ENCODE measurements around the gene FOXP1. TPM values are rescaled to one million over a fixed set of nuclear protein-coding genes. Genes with fewer than 3 reads are reported as not detected.

Gene FOXP1
- polyA plus RNA-seq, 4 donors: 4.9 to 66.5 (median 15.3) TPM

DNA sequence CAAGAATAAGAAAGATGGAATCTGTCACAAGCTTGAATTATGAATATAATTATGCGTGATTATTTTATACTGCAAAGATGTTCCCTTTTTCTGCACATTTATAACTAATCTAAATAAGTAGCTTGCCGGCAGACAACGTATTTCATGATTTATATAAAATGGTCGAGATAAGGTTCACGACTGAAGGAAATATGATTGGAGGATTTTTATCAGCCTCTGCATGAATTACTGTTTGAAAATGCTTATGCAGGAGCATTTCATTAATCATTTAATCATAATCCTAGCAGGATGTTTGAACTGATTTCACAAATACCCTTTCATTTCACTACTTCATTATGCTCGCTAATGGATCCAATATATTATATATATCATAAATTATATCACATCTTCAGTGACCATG is 580.0 kb downstream of the FOXP1 start:
- Histone ChIP-seq H3K27ac (ENCODE audit: low read depth in 1 of 3, low read length in 2 of 3) (no peak overlapping the region), H3K27me3 (ENCODE audit: control insufficient read depth in 3 of 3, insufficient read depth in 3 of 3, low read length in 3 of 3) (no peaks in the 10 kb centered on the region), H3K4me1 (ENCODE audit: control insufficient read depth in 3 of 3, insufficient read depth in 2 of 3, low read depth in 1 of 3, low read length in 2 of 3) (no peaks in the 10 kb centered on the region), H3K4me3 (ENCODE audit: low read depth in 1 of 3, low read length in 3 of 3) (no peak overlapping the region), H3K36me3 (ENCODE audit: control insufficient read depth in 3 of 3, insufficient read depth in 2 of 3, low read depth in 1 of 3, low read length in 3 of 3) (peaks cover 3 to 12% (median 7%) of the 10 kb centered on the region in 3 donors), H3K9me3 (ENCODE audit: control insufficient read depth in 2 of 2, insufficient read depth in 1 of 2, low read depth in 1 of 2, low read length in 1 of 2) (no peaks in the 10 kb centered on the region)
- 56 to 74% (median 73%) methylated on average over 6 of the region's 6 CpGs for WGBS, 3 donors
- no peak for DNase-seq
- no peak for FAIRE-seq

DNA sequence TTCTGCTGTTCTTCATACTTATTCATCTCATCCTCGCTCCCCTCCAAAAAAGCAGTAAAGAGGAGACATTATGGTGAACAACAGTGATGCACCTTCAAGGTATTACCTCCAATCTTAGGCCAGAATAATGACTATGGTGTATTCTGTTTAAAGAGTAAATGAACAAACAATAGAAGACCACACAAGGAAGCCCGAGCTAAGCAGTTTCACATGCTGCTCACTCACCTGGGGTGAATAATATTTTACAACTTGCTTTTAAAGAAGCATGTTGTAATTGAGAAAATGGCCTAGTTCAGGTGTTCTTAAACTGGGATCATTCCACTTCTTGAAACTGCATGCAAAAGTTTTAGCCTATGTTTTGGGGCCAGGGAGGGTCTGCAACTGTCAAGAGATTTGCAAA is 581.2 kb downstream of the FOXP1 start:
- Histone ChIP-seq H3K4me1 (ENCODE audit: control insufficient read depth in 3 of 3, insufficient read depth in 2 of 3, low read depth in 1 of 3, low read length in 2 of 3) (no peaks in the 10 kb centered on the region), H3K36me3 (ENCODE audit: control insufficient read depth in 3 of 3, insufficient read depth in 2 of 3, low read depth in 1 of 3, low read length in 3 of 3) (peaks cover 0 to 15% (median 7%) of the 10 kb centered on the region in 3 donors), H3K9me3 (ENCODE audit: control insufficient read depth in 2 of 2, insufficient read depth in 1 of 2, low read depth in 1 of 2, low read length in 1 of 2) (no peaks in the 10 kb centered on the region), H3K27ac (ENCODE audit: low read depth in 1 of 3, low read length in 2 of 3) (no peak overlapping the region), H3K4me3 (ENCODE audit: low read depth in 1 of 3, low read length in 3 of 3) (no peak overlapping the region), H3K27me3 (ENCODE audit: control insufficient read depth in 3 of 3, insufficient read depth in 3 of 3, low read length in 3 of 3) (no peaks in the 10 kb centered on the region)
- DNase-seq: no peak
- no peak for FAIRE-seq
- WGBS, 3 donors: 87 to 97% (median 89%) methylated on average over 2 of the region's 2 CpGs

DNA sequence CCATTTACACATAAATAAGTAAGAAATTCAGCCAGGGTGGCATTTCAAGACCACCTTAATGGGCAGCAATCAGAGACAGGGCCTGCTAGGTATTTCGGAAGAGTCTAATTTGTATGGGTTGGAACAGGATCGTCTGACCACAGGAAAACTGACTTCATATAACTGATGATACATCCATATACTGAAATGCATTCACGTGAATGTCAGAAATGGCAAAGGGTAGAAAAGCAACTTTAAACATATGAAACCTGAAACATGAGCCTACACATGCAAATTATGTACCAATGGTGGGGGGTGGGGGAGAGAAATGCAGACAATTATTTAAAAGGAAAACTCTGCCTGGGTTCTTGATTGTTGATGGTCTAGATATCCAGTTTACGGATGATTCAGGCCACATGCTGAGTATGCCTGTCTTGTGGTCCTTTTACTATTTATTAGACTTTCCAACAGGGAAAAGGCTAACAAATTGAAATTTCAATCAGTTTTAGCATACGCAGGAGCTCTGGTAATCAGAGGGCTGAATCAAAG is 582.2 kb downstream of the FOXP1 start:
- DNase-seq (no peak), FAIRE-seq (no peak)
- Histone ChIP-seq H3K9me3 (ENCODE audit: control insufficient read depth in 2 of 2, insufficient read depth in 1 of 2, low read depth in 1 of 2, low read length in 1 of 2) (no peaks in the 10 kb centered on the region), H3K36me3 (ENCODE audit: control insufficient read depth in 3 of 3, insufficient read depth in 2 of 3, low read depth in 1 of 3, low read length in 3 of 3) (peaks cover 0 to 18% (median 7%) of the 10 kb centered on the region in 3 donors), H3K27ac (ENCODE audit: low read depth in 1 of 3, low read length in 2 of 3) (no peak overlapping the region), H3K4me3 (ENCODE audit: low read depth in 1 of 3, low read length in 3 of 3) (no peak overlapping the region), H3K27me3 (ENCODE audit: control insufficient read depth in 3 of 3, insufficient read depth in 3 of 3, low read length in 3 of 3) (no peaks in the 10 kb centered on the region), H3K4me1 (ENCODE audit: control insufficient read depth in 3 of 3, insufficient read depth in 2 of 3, low read depth in 1 of 3, low read length in 2 of 3) (no peaks in the 10 kb centered on the region)
- 89 to 91% (median 90%) methylated on average over 5 of the region's 5 CpGs for WGBS, 3 donors

DNA sequence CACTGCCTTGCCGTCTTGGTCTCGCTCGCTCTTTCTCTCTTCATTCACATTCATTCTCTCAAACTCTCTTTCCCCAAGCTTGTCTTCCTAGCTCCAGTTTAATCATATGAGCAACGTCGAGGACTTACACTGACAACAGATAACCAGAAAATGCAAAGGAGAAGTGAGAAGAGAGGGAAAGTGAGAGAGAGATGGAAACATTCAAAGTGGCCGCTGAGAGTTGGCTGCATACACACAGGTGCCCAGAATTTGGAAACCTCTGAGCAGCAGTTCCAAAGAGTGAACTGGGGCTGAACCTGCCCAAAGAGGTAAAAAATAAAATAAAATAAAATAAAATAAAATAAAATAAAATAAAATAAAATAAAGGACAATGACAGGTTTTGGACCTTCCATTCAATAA is 583.0 kb downstream of the FOXP1 start:
- Histone ChIP-seq H3K4me1 (ENCODE audit: control insufficient read depth in 3 of 3, insufficient read depth in 2 of 3, low read depth in 1 of 3, low read length in 2 of 3) (no peaks in the 10 kb centered on the region), H3K4me3 (ENCODE audit: low read depth in 1 of 3, low read length in 3 of 3) (no peak overlapping the region), H3K9me3 (ENCODE audit: control insufficient read depth in 2 of 2, insufficient read depth in 1 of 2, low read depth in 1 of 2, low read length in 1 of 2) (no peaks in the 10 kb centered on the region), H3K36me3 (ENCODE audit: control insufficient read depth in 3 of 3, insufficient read depth in 2 of 3, low read depth in 1 of 3, low read length in 3 of 3) (peaks cover 4 to 21% (median 7%) of the 10 kb centered on the region in 3 donors), H3K27ac (ENCODE audit: low read depth in 1 of 3, low read length in 2 of 3) (no peak overlapping the region), H3K27me3 (ENCODE audit: control insufficient read depth in 3 of 3, insufficient read depth in 3 of 3, low read length in 3 of 3) (no peaks in the 10 kb centered on the region)
- WGBS, 3 donors: 89 to 91% (median 89%) methylated on average over 6 of the region's 6 CpGs
- FAIRE-seq: no peak
- DNase-seq: no peak

DNA sequence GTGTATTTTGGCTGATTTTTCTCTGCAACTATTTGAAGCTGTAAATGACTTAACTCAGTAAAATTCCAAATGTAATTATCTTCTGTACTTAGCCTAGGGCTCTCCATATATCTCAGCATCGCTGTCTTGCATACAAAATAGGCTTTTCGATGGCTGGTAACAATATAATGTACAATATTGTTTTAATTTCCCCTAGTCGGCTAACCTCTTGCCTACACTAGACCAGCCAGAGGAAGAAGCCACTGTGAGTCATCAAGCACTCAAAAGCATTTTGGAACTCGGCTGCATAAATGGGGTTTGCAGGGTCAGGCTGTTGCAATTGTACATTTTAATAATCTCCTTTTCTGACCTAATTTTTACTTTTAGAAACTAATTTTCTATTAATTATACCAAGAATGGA is 583.8 kb downstream of the FOXP1 start:
- no peak for FAIRE-seq
- Histone ChIP-seq H3K4me3 (ENCODE audit: low read depth in 1 of 3, low read length in 3 of 3) (no peak overlapping the region), H3K4me1 (ENCODE audit: control insufficient read depth in 3 of 3, insufficient read depth in 2 of 3, low read depth in 1 of 3, low read length in 2 of 3) (no peaks in the 10 kb centered on the region), H3K36me3 (ENCODE audit: control insufficient read depth in 3 of 3, insufficient read depth in 2 of 3, low read depth in 1 of 3, low read length in 3 of 3) (peaks cover 5 to 24% (median 7%) of the 10 kb centered on the region in 3 donors), H3K27me3 (ENCODE audit: control insufficient read depth in 3 of 3, insufficient read depth in 3 of 3, low read length in 3 of 3) (no peaks in the 10 kb centered on the region), H3K27ac (ENCODE audit: low read depth in 1 of 3, low read length in 2 of 3) (no peak overlapping the region), H3K9me3 (ENCODE audit: control insufficient read depth in 2 of 2, insufficient read depth in 1 of 2, low read depth in 1 of 2, low read length in 1 of 2) (no peaks in the 10 kb centered on the region)
- no peak for DNase-seq
- WGBS, 3 donors: 62 to 76% (median 72%) methylated on average over 4 of the region's 4 CpGs

DNA sequence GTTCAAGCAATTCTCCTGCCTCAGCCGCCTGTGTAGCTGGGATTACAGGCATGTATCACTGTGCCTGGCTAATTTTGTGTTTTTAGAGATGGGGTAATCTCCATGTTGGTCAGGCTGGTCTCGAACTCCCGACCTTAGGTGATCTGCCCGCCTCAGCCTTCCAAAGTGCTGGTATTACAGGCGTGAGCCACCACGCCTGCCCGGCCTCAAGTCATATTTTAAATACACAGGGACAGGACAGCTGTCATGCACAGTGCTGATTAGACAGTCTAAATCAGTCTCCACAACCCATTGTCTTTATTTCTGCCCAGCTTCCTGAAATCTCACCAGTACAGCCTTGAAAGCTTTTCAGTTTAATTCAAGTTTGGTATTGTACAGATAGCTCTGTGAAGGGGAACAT is 587.4 kb downstream of the FOXP1 start:
- H3K4me1 ChIP-seq (ENCODE audit: control insufficient read depth in 3 of 3, insufficient read depth in 2 of 3, low read depth in 1 of 3, low read length in 2 of 3): no peaks in the 10 kb centered on the region
- H3K27me3 ChIP-seq (ENCODE audit: control insufficient read depth in 3 of 3, insufficient read depth in 3 of 3, low read length in 3 of 3): no peaks in the 10 kb centered on the region
- H3K36me3 ChIP-seq (ENCODE audit: control insufficient read depth in 3 of 3, insufficient read depth in 2 of 3, low read depth in 1 of 3, low read length in 3 of 3): peaks cover 8 to 42% (median 9%) of the 10 kb centered on the region in 3 donors
- no peak overlapping the region for H3K27ac ChIP-seq (ENCODE audit: low read depth in 1 of 3, low read length in 2 of 3)
- DNase-seq (no peak), FAIRE-seq (no peak)
- WGBS, 3 donors: 96 to 98% (median 98%) methylated on average over 7 of the region's 7 CpGs
- no peak overlapping the region for H3K4me3 ChIP-seq (ENCODE audit: low read depth in 1 of 3, low read length in 3 of 3)
- H3K9me3 ChIP-seq (ENCODE audit: control insufficient read depth in 2 of 2, insufficient read depth in 1 of 2, low read depth in 1 of 2, low read length in 1 of 2): no peaks in the 10 kb centered on the region

DNA sequence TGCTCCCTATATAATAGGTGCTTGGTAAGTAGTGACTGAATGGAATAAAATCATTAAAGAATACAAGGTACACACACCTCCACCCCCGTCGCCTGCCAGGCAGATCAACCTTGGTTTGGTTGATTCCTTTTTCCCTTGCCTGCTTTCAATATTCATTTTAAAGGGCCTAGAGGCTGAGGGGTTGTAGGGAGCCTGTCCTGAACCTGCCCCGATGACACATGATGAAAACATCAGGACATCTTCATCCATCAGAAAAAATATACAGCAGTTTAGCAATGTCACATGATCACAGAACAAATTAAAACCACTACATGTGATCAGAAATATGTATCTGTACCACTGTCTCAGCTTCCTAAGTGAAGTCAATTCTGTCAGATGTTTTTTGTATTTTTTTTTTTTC is 588.9 kb downstream of the FOXP1 start:
- Histone ChIP-seq H3K36me3 (ENCODE audit: control insufficient read depth in 3 of 3, insufficient read depth in 2 of 3, low read depth in 1 of 3, low read length in 3 of 3) (peaks cover 7 to 35% (median 8%) of the 10 kb centered on the region in 3 donors), H3K9me3 (ENCODE audit: control insufficient read depth in 2 of 2, insufficient read depth in 1 of 2, low read depth in 1 of 2, low read length in 1 of 2) (no peaks in the 10 kb centered on the region), H3K4me3 (ENCODE audit: low read depth in 1 of 3, low read length in 3 of 3) (no peak overlapping the region), H3K4me1 (ENCODE audit: control insufficient read depth in 3 of 3, insufficient read depth in 2 of 3, low read depth in 1 of 3, low read length in 2 of 3) (peaks cover 0 to 3% (median 0%) of the 10 kb centered on the region in 3 donors), H3K27ac (ENCODE audit: low read depth in 1 of 3, low read length in 2 of 3) (no peak overlapping the region), H3K27me3 (ENCODE audit: control insufficient read depth in 3 of 3, insufficient read depth in 3 of 3, low read length in 3 of 3) (no peaks in the 10 kb centered on the region)
- FAIRE-seq (no peak), DNase-seq (no peak)
- 94 to 97% (median 94%) methylated on average over 3 of the region's 3 CpGs for WGBS, 3 donors

DNA sequence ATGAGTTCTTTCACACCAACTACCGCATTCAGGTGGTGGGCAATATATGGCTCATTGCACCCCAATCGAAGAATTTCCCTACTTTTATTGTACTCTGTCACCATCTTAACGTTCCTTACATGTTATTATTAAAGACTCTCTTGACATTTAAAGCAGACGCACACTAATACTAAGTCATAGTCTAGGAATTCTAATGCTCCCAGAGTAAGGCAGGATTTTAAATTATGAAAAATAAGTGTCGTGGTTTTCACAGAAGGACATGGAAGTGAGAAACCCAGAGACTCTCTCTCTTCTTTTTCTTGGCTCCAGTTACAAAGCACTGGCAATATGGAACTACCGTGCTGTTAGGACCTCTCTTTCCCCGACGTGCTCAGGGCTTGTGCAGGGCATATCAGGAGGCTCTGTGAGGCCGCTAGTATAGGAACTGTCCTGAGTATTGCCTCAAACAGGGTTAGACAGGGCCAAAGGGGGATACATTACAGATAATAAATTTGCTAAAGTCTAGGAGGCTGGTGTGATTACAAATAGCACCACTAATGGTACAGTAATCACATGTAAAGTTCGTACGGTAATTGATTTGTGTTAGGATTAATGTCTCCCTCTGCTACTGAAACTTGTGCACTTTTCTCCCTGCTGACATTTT is 590.8 kb downstream of the FOXP1 start:
- FAIRE-seq (no peak), DNase-seq (no peak)
- peaks cover 0 to 3% (median 0%) of the 10 kb centered on the region in 3 donors for H3K4me1 ChIP-seq (ENCODE audit: control insufficient read depth in 3 of 3, insufficient read depth in 2 of 3, low read depth in 1 of 3, low read length in 2 of 3)
- peaks cover 8 to 31% (median 9%) of the 10 kb centered on the region in 3 donors for H3K36me3 ChIP-seq (ENCODE audit: control insufficient read depth in 3 of 3, insufficient read depth in 2 of 3, low read depth in 1 of 3, low read length in 3 of 3)
- H3K27me3 ChIP-seq (ENCODE audit: control insufficient read depth in 3 of 3, insufficient read depth in 3 of 3, low read length in 3 of 3): no peaks in the 10 kb centered on the region
- 92 to 96% (median 95%) methylated on average over 11 of the region's 11 CpGs for WGBS, 3 donors
- H3K4me3 ChIP-seq (ENCODE audit: low read depth in 1 of 3, low read length in 3 of 3): no peak overlapping the region
- no peak overlapping the region for H3K27ac ChIP-seq (ENCODE audit: low read depth in 1 of 3, low read length in 2 of 3)
- no peaks in the 10 kb centered on the region for H3K9me3 ChIP-seq (ENCODE audit: control insufficient read depth in 2 of 2, insufficient read depth in 1 of 2, low read depth in 1 of 2, low read length in 1 of 2)

DNA sequence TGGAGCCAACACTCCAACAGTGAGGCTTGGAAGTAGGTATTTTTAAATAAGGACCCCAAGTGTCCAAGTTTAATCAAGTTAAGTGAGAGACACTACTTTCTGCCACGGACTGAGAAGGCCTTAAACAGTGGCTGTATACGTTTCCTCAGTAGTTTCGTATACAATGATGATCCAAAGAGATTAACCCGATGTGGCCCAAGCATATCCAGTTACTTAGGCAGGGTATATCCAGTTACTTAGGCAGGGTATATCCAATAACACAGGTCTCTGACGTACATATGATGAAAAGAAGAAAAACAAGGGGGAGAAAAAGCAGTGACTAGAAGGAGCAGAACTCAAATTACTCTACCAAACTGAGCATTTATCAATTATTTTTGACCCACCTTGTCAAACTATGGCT is 591.4 kb downstream of the FOXP1 start:
- DNase-seq (no peak), FAIRE-seq (no peak)
- H3K36me3 ChIP-seq (ENCODE audit: control insufficient read depth in 3 of 3, insufficient read depth in 2 of 3, low read depth in 1 of 3, low read length in 3 of 3): peaks cover 10 to 31% (median 12%) of the 10 kb centered on the region in 3 donors
- H3K4me1 ChIP-seq (ENCODE audit: control insufficient read depth in 3 of 3, insufficient read depth in 2 of 3, low read depth in 1 of 3, low read length in 2 of 3): peaks cover 0 to 3% (median 0%) of the 10 kb centered on the region in 3 donors
- no peak overlapping the region for H3K27ac ChIP-seq (ENCODE audit: low read depth in 1 of 3, low read length in 2 of 3)
- H3K9me3 ChIP-seq (ENCODE audit: control insufficient read depth in 2 of 2, insufficient read depth in 1 of 2, low read depth in 1 of 2, low read length in 1 of 2): no peaks in the 10 kb centered on the region
- WGBS, 3 donors: 88 to 95% (median 95%) methylated on average over 5 of the region's 5 CpGs
- no peak overlapping the region for H3K4me3 ChIP-seq (ENCODE audit: low read depth in 1 of 3, low read length in 3 of 3)
- no peaks in the 10 kb centered on the region for H3K27me3 ChIP-seq (ENCODE audit: control insufficient read depth in 3 of 3, insufficient read depth in 3 of 3, low read length in 3 of 3)

Data from small intestine (tissue), 7 donors.